ENCODE measurements around the gene SFXN4.

Gene SFXN4

DNA sequence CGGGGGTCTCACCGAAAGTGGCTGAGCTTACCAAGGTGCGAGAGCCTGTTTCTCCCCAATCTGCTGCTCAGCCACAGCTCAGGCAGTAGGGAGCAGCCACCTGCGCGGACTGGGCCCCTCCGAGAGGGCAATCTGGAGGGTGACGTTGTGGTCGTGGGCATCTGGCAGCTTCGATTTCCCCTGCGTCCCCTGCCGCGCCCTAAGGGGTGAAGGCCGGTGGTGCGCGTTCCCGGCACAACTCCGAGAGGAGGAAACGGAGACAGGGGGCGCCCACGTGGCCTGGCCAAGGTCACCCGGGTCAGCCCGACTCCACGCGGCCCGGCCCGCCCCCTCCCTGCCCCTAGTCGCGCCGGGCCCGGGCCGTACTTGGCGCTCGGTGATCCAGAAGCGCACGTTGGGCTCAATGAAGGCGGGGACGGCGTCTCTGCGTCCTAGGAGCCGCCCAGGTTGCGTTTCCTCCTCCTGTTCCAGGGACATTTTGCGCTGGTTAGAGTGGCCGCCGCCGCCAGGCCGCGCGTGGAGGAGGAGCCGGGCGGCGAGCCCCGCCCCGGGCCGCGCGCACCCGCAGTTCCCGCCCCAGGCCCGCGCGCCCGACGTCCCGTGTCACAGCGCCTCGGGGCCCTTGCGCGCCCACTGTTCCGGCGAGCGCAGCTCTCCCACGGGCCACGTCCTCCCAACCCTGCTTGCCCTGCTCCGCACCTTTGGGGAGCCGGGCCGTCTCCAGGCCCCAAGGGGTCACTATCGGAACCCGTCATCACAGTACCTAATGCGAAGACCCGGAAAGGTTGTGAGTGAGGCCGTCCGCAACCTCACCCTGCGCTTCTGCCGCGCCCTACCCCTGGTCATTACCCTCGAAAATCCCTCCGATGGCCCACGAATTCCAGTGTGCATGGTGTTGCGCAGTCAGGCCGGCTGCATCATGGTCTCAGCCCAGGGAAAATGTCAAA is at the start of gene SFXN4:
SFXN4 (minus strand) TSS at position 544 of the 947 bp plus-strand sequence; CDS start at position 477, 67 bp downstream.
- DNase-seq (ENCODE audit: low read depth, low spot score), result no peak

DNA sequence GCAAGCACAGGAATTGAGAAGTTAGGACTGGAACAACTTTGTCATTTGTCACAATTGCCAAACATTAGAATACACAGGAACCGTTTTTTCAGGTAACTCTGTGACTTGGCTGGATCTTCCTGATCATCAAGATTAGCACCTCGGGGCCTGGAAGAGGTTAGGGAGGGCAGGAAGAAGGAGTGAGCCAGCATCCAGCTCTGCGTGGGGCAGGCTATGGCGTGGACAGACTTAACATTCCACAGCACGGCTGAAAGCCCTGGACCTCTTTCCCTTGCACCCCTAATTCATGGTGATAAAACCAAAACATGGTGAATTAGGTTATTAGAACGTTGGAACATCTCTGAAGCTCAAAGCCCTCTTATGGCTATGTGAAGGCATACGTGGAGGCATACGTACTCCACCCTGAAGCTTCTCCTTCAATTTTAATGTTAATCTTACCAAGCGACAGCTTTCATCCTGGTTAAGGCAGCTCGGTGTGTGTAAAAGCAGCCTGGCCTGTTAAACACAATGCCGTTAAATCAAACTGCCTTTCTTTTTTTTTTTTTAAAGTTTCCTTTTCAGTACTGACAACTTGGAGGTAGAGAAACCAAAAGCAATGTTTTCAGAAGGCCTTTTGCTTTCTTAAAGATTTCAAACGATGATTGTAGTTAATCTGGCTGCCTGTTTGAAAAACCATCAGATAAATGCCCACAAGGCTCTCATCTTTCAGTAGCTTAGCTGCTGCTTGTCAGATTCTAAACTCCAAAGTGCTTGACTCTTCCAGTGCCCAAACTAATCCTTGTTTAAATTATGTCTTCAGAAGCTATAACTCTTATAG is 46.3 kb upstream of the SFXN4 start:
- no peak for DNase-seq (ENCODE audit: low read depth, low spot score)

GRCh38 chr10:119211176-119211575 is 45.7 kb upstream of the SFXN4 start:
- DNase-seq (ENCODE audit: low read depth, low spot score), result no peak

- DNase-seq (ENCODE audit: low read depth, low spot score), result no peak
These were observed 45.1 kb upstream of the SFXN4 start for GRCh38 chr10:119210633-119211032.

DNA sequence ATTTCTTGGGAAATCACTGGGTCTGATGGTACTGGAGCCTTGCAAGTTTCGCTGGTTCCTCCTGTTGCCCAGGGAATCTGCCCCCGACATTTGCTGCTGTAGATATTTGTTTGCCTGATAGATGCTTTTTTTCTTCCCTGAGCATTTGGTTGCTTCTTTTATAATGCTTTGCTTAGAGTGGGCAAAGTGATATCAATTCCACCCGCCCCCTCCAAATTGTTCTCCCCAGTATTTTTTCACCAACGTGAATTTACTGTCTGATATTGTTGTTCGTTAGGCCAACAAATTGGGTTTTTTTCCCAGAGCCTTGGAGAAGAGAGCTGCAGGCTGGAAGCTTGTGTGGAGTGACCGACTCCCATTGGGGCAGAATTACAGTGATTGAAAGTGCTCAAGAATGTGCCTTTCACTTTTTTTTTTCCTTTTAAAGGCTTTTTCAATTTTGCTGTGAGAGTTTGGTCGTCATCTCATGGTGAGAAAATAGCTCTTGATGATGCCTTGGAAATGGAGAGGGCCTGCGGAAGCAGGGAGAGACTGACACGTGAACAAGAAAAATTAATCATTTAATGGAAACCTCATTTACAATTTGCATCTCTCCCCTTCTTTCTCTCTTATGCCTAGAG is 44.3 kb upstream of the SFXN4 start:
- no peak for DNase-seq (ENCODE audit: low read depth, low spot score)

- no peak for DNase-seq (ENCODE audit: low read depth, low spot score)
These were observed 43.7 kb upstream of the SFXN4 start for GRCh38 chr10:119209035-119209735.

DNA sequence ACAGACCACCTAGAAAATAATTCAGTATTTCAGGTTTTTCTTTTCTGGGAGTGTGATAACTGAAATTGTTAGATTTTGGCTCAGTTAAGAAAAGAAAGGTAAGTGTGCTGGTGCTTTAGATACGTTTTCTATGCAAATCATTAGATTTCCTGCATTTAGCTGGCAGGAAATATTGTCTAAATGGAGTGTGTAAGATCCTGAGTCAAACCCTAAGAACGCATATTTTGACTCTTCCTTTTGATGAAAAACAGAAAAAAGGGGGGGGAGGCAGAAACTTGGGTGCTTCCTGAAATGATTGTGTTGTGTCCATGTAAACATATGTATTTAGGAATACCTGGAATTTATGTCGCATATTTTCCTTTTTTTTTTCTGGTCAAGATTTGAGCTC is 43.0 kb upstream of the SFXN4 start:
- no peak for DNase-seq (ENCODE audit: low read depth, low spot score)

DNA sequence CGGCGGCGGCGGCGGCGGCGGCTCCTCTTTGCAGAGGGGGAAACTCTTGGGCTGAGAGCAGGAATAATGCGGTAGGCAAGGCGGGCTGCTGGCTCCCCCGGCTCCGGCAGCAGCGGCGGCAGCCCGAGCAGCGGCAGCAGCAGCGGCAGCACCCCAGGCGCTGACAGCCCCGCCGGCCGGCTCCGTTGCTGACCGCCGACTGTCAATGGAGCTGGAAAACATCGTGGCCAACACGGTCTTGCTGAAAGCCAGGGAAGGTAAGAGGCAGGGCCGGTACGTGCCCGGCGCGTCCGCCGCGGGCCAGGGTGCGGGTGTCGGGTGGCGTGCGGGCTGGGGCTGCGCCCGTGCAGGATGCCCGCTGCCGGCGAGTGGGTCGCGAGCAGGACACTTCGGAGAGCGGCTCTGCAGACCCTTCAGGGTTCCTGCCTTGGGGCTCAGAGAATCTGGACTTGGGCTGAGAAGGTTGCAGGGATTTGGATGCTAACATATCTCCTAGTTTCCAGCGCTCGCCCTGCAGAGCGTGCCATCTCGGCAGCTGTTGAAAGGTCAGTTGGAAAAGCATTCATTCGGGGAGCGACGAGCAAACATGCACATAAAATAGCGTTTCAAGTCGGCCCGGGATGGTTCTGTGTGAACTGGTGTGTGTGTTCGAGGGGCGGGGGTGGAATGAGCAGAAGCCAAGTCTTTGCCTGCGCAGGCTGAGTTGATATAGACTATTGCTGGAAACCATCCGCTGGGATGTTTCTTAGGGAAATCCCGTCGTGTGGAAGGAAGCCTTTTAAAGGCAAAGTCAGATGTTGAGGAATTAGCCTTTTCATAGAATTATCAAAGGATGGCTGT is 42.4 kb upstream of the SFXN4 start:
- DNase-seq (ENCODE audit: low read depth, low spot score), result no peak

DNA sequence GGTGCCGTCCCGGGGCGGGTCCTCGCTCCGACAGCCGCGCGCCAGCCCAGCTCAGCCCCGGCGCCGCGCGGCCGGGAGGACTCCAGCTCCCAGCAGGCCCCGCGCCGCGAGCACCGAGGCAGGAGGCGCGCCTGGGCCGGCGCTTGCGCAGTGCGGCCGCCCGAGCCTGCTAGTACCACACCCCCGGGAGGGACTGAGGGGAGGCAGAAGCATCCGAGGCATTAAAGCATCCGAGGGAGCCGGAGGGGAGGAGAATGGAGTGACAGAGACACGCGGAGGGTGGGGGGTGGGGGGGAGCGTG is 41.8 kb upstream of the SFXN4 start, which contains the start of gene GRK5:
GRK5 (plus strand) TSS at position 206 of the 301 bp plus-strand sequence. CDS start 347 bp downstream, outside the sequence.
- DNase-seq (ENCODE audit: low read depth, low spot score), result peak; percentile 92

GRCh38 chr10:119206603-119207365 is 41.3 kb upstream of the SFXN4 start:
- no peak for DNase-seq (ENCODE audit: low read depth, low spot score)

DNA sequence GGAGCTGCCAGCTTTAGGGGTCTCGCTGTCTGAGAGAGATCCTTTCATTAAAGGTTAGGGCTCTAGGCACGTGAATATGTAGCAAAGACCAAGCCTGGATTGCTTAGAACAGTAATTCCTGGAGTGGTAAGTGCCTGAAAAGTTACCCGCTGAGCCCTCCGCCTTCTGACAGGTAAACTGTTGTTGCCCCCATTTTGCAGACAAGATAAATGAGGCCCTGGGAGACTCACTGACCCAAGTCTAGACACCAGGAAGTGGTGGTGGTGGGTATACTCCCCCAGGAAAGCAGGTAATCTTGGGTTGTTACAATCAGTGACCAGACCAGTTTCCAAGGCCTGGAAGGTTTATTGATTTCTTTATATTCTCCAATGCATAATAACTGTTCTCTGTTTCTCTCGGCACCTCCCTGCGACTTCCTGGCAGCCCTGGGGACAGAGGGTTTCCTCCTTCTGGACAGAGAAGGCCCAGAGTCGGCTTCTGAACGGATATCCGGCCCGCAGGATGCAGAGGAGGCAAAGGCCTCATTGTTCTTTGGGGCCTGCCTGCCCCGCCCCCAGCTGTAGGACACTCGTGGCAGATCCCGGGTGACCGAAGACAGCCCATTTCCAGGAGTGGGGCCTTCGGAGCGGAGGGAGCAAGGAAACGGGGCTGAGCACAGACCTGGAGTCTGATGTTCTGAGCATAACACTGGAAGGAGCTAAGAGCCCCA is 40.5 kb upstream of the SFXN4 start:
- no peak for DNase-seq (ENCODE audit: low read depth, low spot score)

DNA sequence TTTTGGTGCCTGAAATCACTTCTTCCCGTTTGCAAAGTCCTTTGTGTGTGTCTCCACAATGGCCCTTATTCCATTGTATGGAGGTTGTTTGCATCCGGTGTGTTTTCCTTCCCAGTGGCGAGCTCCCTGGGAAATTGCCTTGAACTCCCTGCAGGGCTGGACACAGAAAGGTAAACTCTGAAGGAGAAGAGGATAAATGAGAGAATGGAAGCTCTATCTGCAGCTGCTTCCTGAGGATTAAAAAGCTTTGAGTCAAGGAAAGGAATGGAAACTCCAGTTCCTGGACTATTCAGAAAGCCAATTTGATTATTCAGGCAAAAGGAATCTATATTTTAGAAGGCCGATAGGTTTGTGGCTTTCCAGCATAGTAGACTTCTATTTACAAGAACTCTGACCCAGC is 37.5 kb upstream of the SFXN4 start:
- no peak for DNase-seq (ENCODE audit: low read depth, low spot score)

DNA sequence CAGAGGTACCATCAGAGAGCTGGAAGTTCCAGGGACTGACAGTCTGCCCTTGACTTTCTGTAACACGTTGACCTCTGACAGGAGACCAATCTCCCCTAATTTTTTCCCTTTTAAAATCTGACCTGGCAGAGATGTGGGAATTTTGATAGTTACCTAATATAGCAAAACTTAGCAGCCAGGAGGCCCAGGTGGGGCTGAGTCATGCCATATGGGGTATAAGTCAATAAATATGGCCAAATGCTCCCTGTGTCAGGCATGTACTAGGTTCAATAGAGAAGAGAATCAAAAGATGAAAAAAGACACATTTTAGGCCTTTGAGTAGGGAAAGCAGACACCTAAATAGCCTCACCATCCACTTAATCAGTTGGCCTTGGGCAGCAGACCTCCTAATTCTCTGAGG is 35.7 kb upstream of the SFXN4 start:
- DNase-seq (ENCODE audit: low read depth, low spot score), result no peak

DNA sequence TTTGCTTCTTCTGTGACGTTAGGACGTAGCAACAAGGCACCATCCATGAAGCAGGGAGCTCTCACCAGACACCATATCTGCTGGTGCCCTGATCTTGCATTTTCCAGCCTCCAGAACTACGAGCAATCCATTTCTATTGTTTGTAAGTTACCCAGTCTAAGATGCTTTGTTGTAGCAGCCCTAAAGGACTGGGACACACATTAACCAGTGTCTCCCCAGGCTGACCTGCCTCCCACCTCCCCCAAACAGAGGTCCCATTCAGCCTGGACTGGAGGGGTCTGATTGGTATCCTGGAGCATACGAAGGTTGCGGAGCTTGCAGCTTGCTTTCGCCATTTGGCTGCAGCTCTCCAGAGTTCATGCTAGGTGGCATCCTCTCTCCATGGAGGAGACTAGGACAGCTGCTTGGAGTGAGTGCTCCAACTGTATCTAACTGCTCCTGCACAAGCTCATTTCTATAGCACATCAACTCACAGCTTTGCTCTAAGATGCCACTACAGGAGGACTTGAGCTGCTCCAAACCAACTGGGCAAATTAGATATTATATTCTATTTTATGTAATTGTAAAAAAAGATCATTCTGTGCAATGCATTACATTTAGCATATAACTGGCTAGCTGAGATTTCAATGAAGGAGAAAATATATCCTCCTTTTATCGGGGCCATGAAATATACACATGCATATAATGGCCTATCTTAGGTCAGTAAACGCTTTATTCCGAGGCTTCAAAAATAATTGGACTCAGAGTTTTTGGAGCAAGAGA is 33.9 kb upstream of the SFXN4 start:
- DNase-seq (ENCODE audit: low read depth, low spot score), result peak; percentile 53

GRCh38 chr10:119198438-119198837 is 32.9 kb upstream of the SFXN4 start:
- DNase-seq (ENCODE audit: low read depth, low spot score), result no peak

DNA sequence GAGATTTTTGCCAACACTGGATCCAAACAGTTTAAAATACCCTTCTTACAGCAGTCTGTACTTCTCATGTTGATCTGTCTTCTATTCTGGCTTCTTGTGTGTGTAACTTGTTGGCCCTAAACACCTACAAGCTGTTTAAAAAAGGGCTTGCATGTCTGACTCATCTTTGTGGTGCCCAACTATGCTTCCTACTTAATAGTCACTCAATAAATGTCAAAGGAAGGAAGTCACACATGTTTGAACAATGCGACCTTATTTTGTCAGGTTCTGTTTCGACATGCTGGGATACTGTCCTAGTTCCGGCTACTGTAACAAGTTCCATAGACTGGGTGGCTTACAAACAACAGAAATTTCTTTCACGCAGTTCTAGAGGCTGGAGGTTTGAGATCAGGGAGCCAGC is 32.4 kb upstream of the SFXN4 start:
- no peak for DNase-seq (ENCODE audit: low read depth, low spot score)

GRCh38 chr10:119191881-119192280 is 26.4 kb upstream of the SFXN4 start:
- DNase-seq (ENCODE audit: low read depth, low spot score), result no peak

DNA sequence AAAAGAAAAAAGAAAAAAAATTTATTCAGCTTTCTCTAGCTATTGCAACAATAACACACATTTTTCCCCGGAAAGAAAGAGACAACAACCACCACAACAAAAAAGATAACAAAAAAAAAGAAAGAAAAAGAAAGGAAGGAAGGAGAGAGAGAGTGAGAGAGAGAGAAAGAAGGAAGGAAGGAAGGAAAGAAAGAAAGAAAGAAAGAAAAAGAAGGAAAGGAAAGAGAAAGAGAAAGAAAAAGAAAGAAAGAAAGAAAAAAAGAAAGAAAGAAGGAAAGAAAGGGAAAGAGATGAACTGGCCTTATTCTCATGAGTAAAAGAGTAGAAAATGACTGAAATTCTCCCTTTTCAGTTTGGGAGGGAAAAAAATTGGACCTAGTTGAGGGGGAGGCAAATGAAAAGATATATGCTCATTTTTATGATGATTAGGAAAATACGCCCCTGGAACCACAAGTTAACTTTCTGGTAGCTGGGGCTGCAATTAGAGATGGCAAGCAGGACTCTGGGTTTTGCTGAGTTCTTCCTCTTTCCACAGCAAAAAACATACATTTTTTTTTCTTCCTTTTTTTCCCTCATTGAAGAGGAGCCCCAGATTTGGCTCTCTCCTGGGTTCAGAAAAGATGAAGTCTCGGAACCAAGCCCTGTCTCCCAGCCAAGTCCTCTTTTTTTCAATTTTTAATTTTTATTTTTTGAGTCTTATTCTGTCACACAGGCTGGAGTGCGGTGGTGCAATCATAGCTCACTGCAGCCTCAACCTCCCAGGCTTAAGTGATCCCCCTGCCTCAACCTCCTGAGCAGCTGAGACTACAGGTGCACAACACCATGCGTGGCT is 25.7 kb upstream of the SFXN4 start:
- DNase-seq (ENCODE audit: low read depth, low spot score), result no peak

Measured in brain pericyte (primary cell).